Measurements from ENCODE around the gene KCNRG.

Gene KCNRG

GRCh38 chr13:50011461-50011860 lies 3.8 kb upstream of the KCNRG start:
- TF ChIP-seq CTCF (conservative IDR thresholded peaks at IDR 0.05; ENCODE audit: low read depth, low read length): no peak
- no peak overlapping the region for H3K4me3 ChIP-seq (ENCODE audit: low read depth, low read length)
- no peak for DNase-seq (ENCODE audit: low read depth)

GRCh38 chr13:50012396-50013169 lies 2.7 kb upstream of the KCNRG start:
- H3K4me3 ChIP-seq (ENCODE audit: low read depth, low read length): no peak overlapping the region
- peak; percentile 85 for DNase-seq (ENCODE audit: low read depth)
- TF ChIP-seq CTCF (conservative IDR thresholded peaks at IDR 0.05; ENCODE audit: low read depth, low read length): no peak

- no peak overlapping the region for H3K4me3 ChIP-seq (ENCODE audit: low read depth, low read length)
- TF ChIP-seq CTCF (conservative IDR thresholded peaks at IDR 0.05; ENCODE audit: low read depth, low read length): no peak
- DNase-seq (ENCODE audit: low read depth): no peak
These were observed 858 bp upstream of the KCNRG start for GRCh38 chr13:50014386-50014785.

GRCh38 chr13:50015750-50016149 lies 506 bp downstream of the KCNRG start:
- H3K4me3 ChIP-seq (ENCODE audit: low read depth, low read length): no peak overlapping the region
- DNase-seq (ENCODE audit: low read depth): no peak

GRCh38 chr13:50016444-50016843 lies 1.2 kb downstream of the KCNRG start:
- H3K4me3 ChIP-seq (ENCODE audit: low read depth, low read length): no peak overlapping the region
- peak; percentile 3 for TF ChIP-seq CTCF (conservative IDR thresholded peaks at IDR 0.05; ENCODE audit: low read depth, low read length)
- peak; percentile 70 for DNase-seq (ENCODE audit: low read depth)

More at GRCh38 chr13:50015750-50016149, 506 bp downstream of the KCNRG start:
- TF ChIP-seq CTCF (conservative IDR thresholded peaks at IDR 0.05; ENCODE audit: low read depth, low read length): no peak

GRCh38 chr13:50017819-50018218 lies 2.6 kb downstream of the KCNRG start:
- H3K4me3 ChIP-seq (ENCODE audit: low read depth, low read length): no peak overlapping the region
- DNase-seq (ENCODE audit: low read depth): no peak
- no peak for TF ChIP-seq CTCF (conservative IDR thresholded peaks at IDR 0.05; ENCODE audit: low read depth, low read length)

GRCh38 chr13:50025436-50025835 lies 10.2 kb downstream of the KCNRG start:
- TF ChIP-seq CTCF (conservative IDR thresholded peaks at IDR 0.05; ENCODE audit: low read depth, low read length): no peak
- no peak overlapping the region for H3K4me3 ChIP-seq (ENCODE audit: low read depth, low read length)
- DNase-seq (ENCODE audit: low read depth): peak; percentile 22

Measured in choroid plexus epithelial cell (primary cell).